ENCODE results near the gene MEIS2. TPM values are rescaled to one million over a fixed set of nuclear protein-coding genes. Genes with fewer than 3 reads are reported as not detected.

Gene MEIS2
- total and polyA plus RNA-seq, 5 experiments from 2014 or later, result not detected

GRCh38 chr15:37038716-37039106, 61.6 kb downstream of the MEIS2 start:
- H3K4me1 Mint-ChIP-seq, result no peaks in the 10 kb centered on the region
- H3K9me3 Mint-ChIP-seq, result no peaks in the 10 kb centered on the region
- DNase-seq (no peak), ATAC-seq (no peak)
- peaks cover 0 to 28% (median 2%) of the 10 kb centered on the region in 5 donors for H3K27me3 Mint-ChIP-seq
- POLR2A ChIA-PET, result no interaction called here
- H3K27ac Mint-ChIP-seq, result no peak overlapping the region
- no peaks in the 10 kb centered on the region for H3K36me3 Mint-ChIP-seq
- H3K4me3 Mint-ChIP-seq, result no peak overlapping the region

- H3K4me3 Mint-ChIP-seq, result no peak overlapping the region
- H3K9me3 Mint-ChIP-seq, result no peaks in the 10 kb centered on the region
- POLR2A ChIA-PET, result no interaction called here
- ATAC-seq (no peak), DNase-seq (no peak)
- no peaks in the 10 kb centered on the region for H3K4me1 Mint-ChIP-seq
- H3K27ac Mint-ChIP-seq, result no peak overlapping the region
- H3K36me3 Mint-ChIP-seq, result no peaks in the 10 kb centered on the region
- peaks cover 0 to 32% (median 2%) of the 10 kb centered on the region in 5 donors for H3K27me3 Mint-ChIP-seq
These were observed 62.3 kb downstream of the MEIS2 start for GRCh38 chr15:37037850-37038715.

- no peak for ATAC-seq
- no peaks in the 10 kb centered on the region for H3K4me1 Mint-ChIP-seq
- DNase-seq, result no peak
- POLR2A ChIA-PET, result no interaction called here
- H3K27me3 Mint-ChIP-seq, result peaks cover 0 to 32% (median 2%) of the 10 kb centered on the region in 5 donors
- H3K27ac Mint-ChIP-seq, result no peak overlapping the region
- H3K36me3 Mint-ChIP-seq, result no peaks in the 10 kb centered on the region
- no peaks in the 10 kb centered on the region for H3K9me3 Mint-ChIP-seq
- H3K4me3 Mint-ChIP-seq, result no peak overlapping the region
These were observed 63.2 kb downstream of the MEIS2 start for GRCh38 chr15:37037071-37037655.

- H3K36me3 Mint-ChIP-seq, result no peaks in the 10 kb centered on the region
- H3K9me3 Mint-ChIP-seq, result no peaks in the 10 kb centered on the region
- POLR2A ChIA-PET, result no interaction called here
- H3K27ac Mint-ChIP-seq, result no peak overlapping the region
- no peak overlapping the region for H3K4me3 Mint-ChIP-seq
- ATAC-seq (no peak), DNase-seq (no peak)
- no peaks in the 10 kb centered on the region for H3K4me1 Mint-ChIP-seq
- peaks cover under 1 to 27% (median 2%) of the 10 kb centered on the region in 5 donors for H3K27me3 Mint-ChIP-seq
These were observed 65.3 kb downstream of the MEIS2 start for GRCh38 chr15:37034835-37035748.

- no peak for ATAC-seq
- Mint-ChIP-seq H3K27ac (no peak overlapping the region), H3K4me1 (no peaks in the 10 kb centered on the region), H3K36me3 (no peaks in the 10 kb centered on the region), H3K27me3 (peaks cover 1 to 25% (median 4%) of the 10 kb centered on the region in 5 donors), H3K9me3 (no peaks in the 10 kb centered on the region), H3K4me3 (no peak overlapping the region)
- POLR2A ChIA-PET, result no interaction called here
- no peak for DNase-seq
These were observed 66.0 kb downstream of the MEIS2 start for GRCh38 chr15:37034392-37034791.

- H3K9me3 Mint-ChIP-seq, result no peaks in the 10 kb centered on the region
- no peak for DNase-seq
- POLR2A ChIA-PET, result no interaction called here
These were observed 68.1 kb downstream of the MEIS2 start for GRCh38 chr15:37032091-37032775.

GRCh38 chr15:37031198-37031597, 69.2 kb downstream of the MEIS2 start:
- POLR2A ChIA-PET, result no interaction called here
- no peak overlapping the region for H3K4me3 Mint-ChIP-seq
- H3K27ac Mint-ChIP-seq, result no peak overlapping the region
- H3K4me1 Mint-ChIP-seq, result no peaks in the 10 kb centered on the region
- no peaks in the 10 kb centered on the region for H3K9me3 Mint-ChIP-seq
- DNase-seq, result no peak
- ATAC-seq, result no peak
- H3K27me3 Mint-ChIP-seq, result peaks cover 1 to 20% (median 4%) of the 10 kb centered on the region in 5 donors
- H3K36me3 Mint-ChIP-seq, result no peaks in the 10 kb centered on the region

More at GRCh38 chr15:37032091-37032775, 68.1 kb downstream of the MEIS2 start:
- peaks cover 1 to 20% (median 4%) of the 10 kb centered on the region in 5 donors for H3K27me3 Mint-ChIP-seq
- no peak overlapping the region for H3K27ac Mint-ChIP-seq
- no peak overlapping the region for H3K4me3 Mint-ChIP-seq
- no peaks in the 10 kb centered on the region for H3K4me1 Mint-ChIP-seq
- no peaks in the 10 kb centered on the region for H3K36me3 Mint-ChIP-seq
- no peak for ATAC-seq

- Mint-ChIP-seq H3K4me3 (no peak overlapping the region), H3K27ac (no peak overlapping the region), H3K36me3 (no peaks in the 10 kb centered on the region), H3K27me3 (peaks cover 4 to 27% (median 8%) of the 10 kb centered on the region in 5 donors), H3K4me1 (no peaks in the 10 kb centered on the region), H3K9me3 (peaks cover 0 to 5% (median 0%) of the 10 kb centered on the region in 9 donors)
- no peak for DNase-seq
- no peak for ATAC-seq
- POLR2A ChIA-PET, result no interaction called here
These were observed 71.6 kb downstream of the MEIS2 start for GRCh38 chr15:37028625-37029296.

GRCh38 chr15:37020852-37021251, 79.5 kb downstream of the MEIS2 start:
- H3K27me3 Mint-ChIP-seq, result peaks cover 3 to 18% (median 4%) of the 10 kb centered on the region in 5 donors
- no peak for ATAC-seq

GRCh38 chr15:37019479-37020433, 80.6 kb downstream of the MEIS2 start:
- no peak overlapping the region for H3K4me3 Mint-ChIP-seq
- peaks cover 3 to 18% (median 4%) of the 10 kb centered on the region in 5 donors for H3K27me3 Mint-ChIP-seq
- DNase-seq (no peak), ATAC-seq (no peak)
- H3K27ac Mint-ChIP-seq, result no peak overlapping the region
- H3K36me3 Mint-ChIP-seq, result peaks cover 0 to 8% (median 0%) of the 10 kb centered on the region in 3 donors
- no peaks in the 10 kb centered on the region for H3K4me1 Mint-ChIP-seq
- POLR2A ChIA-PET, result no interaction called here
- peaks cover 0 to 24% (median 6%) of the 10 kb centered on the region in 9 donors for H3K9me3 Mint-ChIP-seq

More at GRCh38 chr15:37020852-37021251, 79.5 kb downstream of the MEIS2 start:
- no peak overlapping the region for H3K4me3 Mint-ChIP-seq
- H3K9me3 Mint-ChIP-seq, result peaks cover 0 to 24% (median 6%) of the 10 kb centered on the region in 9 donors
- no peaks in the 10 kb centered on the region for H3K4me1 Mint-ChIP-seq
- POLR2A ChIA-PET, result no interaction called here
- H3K27ac Mint-ChIP-seq, result no peak overlapping the region
- H3K36me3 Mint-ChIP-seq, result peaks cover 0 to 8% (median 0%) of the 10 kb centered on the region in 3 donors
- DNase-seq, result no peak

- Mint-ChIP-seq H3K4me1 (no peaks in the 10 kb centered on the region), H3K4me3 (no peak overlapping the region), H3K27me3 (peaks cover 0 to 25% (median 0%) of the 10 kb centered on the region in 5 donors), H3K36me3 (peaks cover 0 to 8% (median 0%) of the 10 kb centered on the region in 3 donors), H3K27ac (no peak overlapping the region), H3K9me3 (peaks cover 0 to 23% (median 6%) of the 10 kb centered on the region in 9 donors)
- POLR2A ChIA-PET, result no interaction called here
- ATAC-seq, result no peak
- no peak for DNase-seq
These were observed 83.2 kb downstream of the MEIS2 start for GRCh38 chr15:37017031-37017625.
